Stimulated activated CD4-positive, alpha-beta T cell treated with anti-CD3 and anti-CD28 coated beads, Interleukin-2, amount 100 ng/mL, for 48 hours (primary cell): ENCODE measurements around the gene NXN.
"Not testable (repeated sequence)": the region's sequence is repeated elsewhere in the genome, so short reads cannot be mapped to it uniquely, and the experiment has no call there.

Experiments
- DNase-seq, 2 donors: peaks; one replicate each; pipeline ENCODE4 v3.0.0-alpha.2; 2020

Gene NXN

DNA sequence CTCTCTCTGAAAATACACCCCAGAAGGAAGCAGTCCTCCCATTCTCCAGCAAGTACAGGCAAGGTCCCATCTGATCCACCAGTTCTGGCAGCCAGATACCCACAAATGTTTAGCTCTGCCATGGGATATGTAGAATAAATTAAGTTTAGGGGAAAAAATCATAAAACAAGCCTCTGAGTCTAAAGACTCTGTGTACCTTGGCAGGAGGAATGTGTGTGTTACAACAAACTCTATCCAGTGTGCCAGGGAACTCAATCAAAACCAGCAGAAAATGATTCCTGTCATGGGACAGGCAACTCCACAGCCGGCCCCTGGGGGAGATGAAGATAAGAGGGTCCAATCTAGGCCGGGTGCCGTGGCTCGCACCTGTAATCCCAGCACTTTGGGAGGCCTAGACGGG is 124.0 kb downstream of the NXN start:
- DNase-seq: no peak

DNA sequence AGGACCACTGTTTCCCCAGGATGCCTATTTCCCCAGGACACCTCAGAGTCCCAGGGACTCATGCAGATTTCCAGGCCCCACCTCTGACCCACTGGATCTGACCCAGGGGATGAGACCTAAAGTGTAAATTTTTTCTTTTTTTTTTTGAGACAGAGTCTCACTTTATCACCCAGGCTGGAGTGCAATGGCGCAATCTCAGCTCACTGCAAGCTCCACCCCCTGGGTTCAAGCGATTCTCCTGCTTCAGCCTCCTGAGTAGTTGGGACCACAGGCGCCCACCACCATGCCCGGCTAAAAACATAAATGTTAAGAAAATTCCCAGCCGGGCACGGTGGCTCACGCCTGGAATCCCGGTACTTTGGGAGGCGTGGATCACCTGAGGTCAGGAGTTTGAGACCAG is 126.7 kb downstream of the NXN start:
- not testable (repeated sequence) for DNase-seq

DNA sequence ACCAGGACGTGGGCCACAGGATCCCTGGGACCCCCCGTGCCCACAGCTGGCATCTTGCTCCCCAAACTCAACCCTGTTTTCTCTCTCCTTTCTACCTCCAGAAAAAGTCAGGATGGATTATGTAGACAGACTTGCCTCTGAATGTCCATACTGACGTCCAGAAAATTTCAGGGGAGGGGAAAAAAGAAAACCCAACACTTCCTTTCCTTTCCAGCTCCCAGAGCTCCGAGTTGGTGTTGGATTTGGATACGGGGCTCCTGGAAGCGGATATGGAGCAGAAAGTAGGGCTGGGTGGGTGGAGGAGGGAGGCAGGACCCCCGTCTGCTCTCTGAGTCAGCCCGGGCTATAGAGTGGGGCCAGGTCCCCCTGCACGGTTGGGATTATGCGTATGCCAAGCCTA is 127.2 kb downstream of the NXN start:
- no peak for DNase-seq

DNA sequence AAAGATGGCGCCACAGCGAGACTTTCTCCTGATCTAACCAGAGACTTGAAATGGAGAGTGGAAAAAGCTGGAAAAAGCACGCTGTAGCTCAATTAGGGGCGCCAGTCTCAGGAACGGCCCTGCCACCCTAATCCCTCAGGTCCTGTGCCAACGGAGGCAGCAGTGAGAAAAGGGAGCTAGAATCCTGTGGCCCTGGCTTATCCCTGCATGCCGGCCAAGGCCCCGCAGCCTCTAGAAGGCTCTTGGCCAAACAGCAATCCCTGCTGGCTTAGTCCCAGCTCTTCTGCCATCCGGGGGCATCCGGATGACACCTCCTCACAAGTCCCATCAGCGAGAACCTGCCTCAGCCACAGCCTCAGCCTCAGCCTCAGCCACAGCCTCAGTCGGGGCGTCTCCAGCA is 127.7 kb downstream of the NXN start:
- no peak for DNase-seq

DNA sequence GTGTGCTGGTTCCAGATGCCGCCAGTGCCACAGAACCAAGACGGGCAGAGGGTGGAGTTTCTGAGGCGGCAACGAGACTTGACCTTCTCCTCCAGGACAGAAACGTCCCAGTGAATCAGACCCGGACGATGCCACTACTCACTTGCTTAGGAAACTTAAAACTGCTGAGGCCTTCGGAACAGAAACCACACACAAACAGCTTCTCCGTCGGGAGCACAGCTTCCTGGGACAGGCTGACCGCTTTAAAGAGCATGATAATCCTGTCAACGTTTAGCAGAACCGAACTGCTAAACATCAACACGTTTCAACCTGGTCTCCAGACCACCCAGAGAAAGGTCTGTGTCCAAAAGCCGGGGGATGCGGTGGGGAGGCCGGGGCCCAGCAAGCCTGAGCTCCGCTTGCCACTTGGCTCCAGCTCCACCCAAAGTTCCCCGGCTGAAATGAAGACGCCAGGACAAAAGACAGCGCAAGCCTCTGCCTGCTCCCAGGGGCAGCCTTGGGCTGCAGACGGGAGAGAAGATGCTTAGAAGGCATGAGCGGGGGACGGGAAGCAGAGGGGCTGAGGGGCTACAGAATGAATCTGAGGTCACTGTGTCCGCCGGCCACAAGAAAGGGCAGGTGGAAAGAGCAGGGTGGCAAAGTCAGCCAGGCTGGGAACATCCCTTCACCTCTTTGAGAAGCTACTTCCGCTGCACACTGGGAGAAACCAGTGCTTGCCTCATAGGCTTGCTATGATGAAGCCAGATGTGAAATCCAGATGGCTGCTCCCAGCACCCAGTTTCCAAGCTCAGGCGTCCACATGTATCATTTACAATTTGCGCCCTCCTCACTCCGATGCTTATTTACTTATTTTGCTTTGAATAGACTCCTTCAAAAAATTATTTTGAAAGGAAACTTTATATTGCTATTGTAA is 128.5 kb downstream of the NXN start:
- no peak for DNase-seq

DNA sequence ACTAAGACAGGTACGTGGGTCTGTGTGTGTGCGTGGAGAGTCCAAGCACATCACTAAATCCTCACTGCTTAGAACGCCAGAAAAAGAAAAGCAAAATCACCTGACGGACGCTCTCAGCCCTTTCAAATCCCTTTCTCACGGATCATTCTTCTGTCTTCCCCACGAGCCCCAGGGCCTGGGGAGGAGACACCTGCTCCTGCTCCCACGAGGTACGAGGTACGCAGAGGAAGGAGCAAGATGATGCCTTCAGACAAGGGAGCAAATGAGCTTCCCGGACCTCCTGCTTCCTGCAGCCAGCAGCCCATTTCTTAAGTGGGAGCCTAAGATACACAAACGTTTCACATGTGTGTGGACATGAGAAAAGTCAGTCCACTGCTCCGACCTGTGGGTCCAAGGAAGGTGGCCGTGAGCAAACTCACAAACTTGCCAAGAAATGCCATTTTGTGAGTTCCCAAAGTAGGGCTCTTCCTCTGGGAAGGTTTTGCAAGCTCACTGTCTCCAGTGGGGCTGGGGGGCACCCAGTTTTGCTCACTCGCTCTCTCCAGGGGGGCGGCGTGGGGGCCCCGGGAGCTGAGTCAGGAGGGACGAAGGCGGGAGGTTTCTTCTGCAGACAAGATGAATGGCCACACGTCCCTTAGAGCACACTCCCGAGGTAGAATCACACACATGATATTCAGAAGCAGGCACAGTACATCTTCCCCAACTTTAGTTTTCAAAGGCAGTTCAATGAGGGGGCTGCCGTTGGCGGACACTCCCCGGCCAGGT is 129.3 kb downstream of the NXN start:
- no peak for DNase-seq

DNA sequence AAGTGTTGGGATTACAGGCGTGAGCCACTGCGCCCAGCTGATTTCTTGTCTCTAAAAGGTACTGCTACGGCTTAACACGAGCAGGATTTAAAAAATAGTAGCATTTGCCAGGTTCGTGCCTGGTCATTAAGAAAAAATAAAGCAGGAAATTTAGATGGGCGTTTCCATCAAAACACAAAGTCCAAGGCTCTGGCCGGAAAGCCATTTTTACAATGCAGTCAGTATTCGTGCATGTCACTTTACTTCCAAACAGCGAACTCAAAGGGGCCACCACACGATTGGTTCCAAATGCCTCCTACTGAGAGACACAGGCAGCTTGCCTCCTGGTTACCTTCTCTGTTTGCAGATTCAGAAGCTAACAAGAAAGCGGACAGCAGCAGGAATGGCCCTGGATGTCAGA is 131.2 kb downstream of the NXN start:
- no peak for DNase-seq

DNA sequence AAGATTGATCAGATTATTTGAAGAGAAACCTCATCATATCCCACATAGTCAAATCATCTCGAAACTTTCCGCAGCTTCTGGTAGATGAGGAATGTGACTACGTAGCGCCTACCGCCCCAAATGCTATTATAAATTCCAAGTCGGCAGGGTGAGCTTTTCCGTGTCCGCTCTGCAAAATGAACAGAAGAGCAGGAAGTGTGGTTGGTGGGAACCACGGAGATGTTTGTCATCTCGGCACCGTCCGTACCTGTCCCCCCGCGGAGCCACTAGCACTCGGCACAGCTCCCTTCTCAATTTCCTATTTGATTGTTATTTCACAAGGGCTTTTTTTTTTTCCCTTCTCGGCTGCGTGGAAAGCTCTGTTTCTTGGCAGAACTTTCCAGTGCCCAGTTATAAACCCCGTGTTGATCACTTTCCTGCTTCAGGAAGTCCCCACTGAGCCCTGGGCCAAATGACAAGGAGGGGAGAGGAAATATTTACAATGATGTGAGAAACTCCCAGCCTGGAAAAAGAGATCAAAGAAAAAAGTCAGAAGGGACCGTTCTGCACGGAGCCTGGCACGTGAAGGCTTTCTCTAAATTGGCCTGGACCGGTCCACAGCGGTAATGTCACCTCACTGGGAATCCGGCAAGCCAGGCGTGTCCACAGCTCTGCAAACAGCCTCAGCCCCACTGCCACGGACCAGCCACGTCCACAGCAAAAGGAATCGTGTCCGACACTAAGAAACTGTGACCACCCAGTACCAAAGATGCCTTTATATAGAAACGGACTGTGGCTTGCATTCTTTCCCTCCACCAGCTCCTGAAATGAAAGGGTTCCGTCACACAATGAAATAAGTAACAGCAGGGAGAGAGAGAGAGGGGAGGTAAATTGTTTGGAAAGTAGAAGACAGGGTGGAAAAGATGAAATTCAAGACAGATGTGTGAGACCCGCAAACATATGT is 132.4 kb downstream of the NXN start:
- DNase-seq: no peak

DNA sequence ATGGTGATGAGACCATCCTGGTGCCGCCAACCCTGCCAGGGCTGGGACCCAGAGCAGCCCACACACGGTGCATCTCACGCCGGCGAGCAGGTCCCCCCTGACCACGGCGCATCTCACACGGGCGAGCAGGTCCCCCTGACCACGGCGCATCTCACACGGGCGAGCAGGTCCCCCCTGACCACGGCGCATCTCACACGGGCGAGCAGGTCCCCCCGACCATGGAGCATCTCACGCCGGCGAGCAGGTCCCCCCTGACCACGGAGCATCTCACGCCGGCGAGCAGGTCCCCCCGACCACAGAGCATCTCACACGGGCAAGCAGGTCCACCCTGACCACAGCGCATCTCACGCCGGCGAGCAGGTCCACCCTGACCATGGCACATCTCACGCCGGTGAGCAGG is 138.3 kb downstream of the NXN start:
- no peak for DNase-seq

DNA sequence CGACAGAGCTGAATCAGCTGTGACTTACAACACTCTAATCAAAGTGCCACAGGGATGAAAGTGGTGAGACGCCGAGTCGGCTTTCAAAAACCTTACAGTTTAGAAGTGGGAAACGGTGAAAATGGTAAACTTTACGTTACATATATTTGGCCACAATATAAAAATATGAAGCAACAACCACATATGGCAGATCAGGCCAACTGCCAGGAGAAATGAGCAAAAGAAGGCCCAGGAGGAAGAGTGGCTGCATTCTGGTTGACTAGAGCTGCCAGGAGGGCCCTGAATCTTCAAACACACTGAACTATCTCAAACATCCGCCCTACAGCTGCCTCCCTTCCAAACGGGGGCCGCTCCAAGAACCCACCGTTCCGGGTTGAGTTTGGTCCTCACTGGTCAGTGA is 141.1 kb downstream of the NXN start:
- no peak for DNase-seq

DNA sequence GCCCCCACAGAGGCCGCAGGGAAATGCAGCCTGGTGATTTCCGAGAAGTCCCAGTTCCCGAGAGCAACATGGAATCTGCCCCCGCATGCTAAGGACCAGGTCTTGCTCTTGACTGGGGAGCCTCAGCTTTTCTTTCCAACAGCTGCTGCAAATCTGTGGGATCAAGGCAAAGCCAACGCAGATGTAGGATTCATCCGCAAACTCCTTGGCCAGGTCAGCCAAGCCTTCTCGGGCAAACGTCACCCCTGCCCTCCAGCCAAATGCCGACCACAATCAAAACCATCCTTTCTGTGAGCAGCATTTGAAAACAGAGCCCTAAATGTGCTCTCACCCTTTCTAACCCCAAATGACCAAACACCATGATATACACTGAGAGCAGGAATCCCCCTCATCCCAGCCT is 143.4 kb downstream of the NXN start:
- no peak for DNase-seq

DNA sequence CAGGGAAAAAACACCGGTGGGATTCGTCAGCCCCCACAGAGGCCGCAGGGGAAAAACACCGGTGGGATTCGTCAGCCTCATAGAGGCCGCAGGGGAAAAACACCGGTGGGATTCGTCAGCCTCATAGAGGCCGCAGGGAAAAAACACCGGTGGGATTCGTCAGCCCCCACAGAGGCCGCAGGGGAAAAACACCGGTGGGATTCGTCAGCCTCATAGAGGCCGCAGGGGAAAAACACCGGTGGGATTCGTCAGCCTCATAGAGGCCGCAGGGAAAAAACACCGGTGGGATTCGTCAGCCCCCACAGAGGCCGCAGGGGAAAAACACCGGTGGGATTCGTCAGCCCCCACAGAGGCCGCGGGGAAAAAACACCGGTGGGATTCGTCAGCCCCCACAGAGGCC is 143.9 kb downstream of the NXN start:
- DNase-seq: not testable (repeated sequence)

DNA sequence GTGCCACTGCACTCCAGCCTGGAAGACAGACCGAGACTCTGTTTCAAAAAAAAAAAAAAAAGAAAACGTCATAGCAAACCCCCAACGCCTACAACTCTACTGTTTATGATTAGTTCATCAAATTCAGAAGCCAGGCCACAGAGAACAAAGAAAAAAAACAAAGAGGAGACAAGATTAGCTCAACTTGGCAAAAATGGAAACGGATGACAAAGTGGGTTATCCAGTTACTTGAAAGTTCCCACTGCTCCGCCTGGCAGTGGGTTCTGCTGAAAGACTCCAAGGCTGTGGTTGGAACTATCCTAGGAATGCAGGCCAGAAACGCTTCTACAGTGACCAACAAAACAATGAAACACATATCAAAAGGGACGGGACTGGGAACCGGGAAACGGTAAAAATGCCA is 144.3 kb downstream of the NXN start:
- DNase-seq: no peak

DNA sequence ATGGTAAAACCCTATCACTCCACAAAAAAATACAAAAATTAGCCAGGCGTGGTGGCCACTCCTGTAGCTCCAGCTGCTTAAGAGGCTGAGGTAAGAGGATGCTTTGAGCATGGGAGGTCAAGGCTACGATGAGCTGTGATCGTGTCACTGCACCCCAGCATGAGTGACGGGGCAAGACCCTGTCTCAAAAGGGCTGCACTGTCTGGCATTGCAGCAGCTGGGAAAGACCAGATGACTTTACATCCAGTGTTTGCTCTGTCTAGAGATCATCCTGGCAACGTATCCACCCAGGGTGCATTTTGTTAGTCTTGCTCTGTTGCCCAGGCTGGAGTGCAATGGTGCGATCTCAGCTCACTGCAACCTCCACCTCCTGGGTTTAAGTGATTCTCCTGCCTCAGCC is 145.4 kb downstream of the NXN start:
- DNase-seq: no peak

DNA sequence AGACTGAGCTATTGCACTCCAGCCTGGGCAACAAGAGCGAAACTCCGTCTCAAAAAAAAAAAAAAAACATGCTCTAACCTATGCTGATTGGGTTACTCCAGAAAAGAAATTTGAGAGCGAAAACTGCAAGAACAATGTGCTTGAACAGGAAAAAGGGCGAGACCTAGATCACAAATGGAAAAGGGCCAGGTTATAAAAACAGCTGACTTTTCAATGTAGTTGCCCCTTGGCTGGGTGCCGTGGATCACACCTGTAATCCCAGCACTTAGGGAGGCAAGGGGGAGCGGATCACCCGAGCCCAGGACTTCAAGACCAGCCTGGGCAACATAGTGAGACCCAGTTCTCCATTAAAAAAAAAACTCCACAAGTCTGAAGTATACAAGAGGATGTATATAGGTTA is 148.6 kb downstream of the NXN start:
- DNase-seq: no peak

DNA sequence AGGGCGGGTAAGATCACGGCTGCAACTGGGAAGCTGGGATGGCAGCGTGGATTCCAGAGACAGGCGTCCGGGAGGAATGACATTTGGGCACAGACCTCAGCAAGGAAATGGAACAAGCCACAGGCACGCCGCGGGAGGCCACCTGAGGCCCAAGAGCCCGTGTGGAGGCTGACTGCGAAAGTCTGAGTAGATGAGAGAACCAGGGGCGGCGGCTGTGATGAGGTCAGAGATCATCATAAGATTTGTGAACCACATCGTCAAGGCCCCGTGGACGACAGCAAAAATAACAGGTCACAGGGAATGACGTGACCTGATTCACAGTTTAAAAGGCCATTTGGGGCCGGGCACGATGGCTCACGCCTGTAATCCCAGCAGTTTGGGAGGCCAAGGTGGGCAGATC is 149.2 kb downstream of the NXN start:
- no peak for DNase-seq

DNA sequence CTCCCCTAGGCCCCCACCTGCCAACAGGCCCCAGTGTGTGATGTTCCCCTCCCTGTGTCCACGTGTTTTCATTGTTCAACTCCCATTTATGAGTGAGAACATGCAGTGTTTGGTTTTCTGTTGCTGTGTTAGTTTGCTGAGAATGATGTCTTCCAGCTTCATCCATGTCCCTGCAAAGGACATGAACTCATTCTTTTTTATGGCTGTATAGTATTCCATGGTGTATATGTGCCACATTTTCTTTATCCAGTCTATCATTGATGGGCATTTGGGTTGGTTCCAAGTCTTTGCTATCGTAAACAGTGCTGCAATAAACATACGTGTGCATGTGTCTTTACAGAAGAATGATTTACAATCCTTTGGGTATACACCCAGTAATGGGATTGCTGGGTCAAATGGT is 150.0 kb downstream of the NXN start:
- DNase-seq: not testable (repeated sequence)

DNA sequence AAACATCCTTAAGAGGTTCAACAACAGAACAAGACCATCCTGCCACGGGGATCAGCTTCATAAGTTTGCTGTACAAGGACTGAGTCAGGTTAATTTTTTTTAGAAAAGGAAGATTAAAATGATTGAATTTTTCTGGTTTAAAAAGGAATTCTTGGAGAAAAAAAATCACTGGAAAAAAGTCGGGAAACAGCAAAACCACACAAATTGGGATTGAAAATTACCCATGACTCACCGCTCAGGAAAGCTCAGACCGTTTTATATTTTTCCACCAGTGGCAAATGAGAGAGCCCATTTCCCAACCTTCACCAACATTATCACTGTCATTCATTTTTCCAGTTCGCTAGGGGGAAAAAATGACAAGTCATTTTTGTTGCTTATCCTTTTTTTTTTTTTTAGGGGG is 150.8 kb downstream of the NXN start:
- no peak for DNase-seq

DNA sequence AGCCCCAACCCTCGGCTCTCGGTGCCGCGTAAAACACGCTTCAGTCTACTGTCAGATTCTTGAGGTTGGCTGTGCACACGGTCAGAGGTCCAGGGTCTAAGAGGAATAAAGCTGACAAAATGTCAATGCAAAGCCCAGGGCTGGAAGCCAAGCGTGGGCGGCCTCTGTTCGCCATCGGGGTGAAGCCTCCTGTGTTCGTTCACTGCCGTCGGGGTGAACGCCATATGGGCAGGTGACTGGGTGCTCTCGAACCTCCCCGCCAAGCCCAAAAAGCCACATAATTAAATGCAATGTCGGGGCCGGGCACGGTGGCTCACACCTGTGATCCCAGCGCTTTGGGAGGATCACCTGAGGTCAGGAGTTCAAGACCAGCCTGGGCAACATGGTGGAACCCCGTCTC is 152.8 kb downstream of the NXN start:
- no peak for DNase-seq

DNA sequence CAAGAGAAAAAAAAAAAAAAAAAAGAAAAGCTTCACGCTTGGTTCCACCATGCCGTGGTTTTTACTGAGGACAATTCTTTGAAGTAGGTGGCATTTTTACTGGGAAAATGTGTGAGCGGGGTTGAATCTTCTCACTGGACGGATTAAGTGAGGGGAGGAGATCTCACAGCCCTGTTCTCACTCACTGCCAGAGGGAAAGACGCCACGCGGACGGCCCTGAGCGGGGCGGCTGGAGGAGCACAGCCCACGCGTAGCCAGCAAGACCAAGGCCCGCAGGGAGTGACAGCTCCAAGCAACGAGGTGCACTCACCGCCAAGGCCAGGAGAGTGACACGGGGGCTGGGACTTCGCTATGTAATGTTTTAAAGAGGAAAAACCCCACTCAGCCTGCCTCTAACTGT is 154.4 kb downstream of the NXN start:
- no peak for DNase-seq

DNA sequence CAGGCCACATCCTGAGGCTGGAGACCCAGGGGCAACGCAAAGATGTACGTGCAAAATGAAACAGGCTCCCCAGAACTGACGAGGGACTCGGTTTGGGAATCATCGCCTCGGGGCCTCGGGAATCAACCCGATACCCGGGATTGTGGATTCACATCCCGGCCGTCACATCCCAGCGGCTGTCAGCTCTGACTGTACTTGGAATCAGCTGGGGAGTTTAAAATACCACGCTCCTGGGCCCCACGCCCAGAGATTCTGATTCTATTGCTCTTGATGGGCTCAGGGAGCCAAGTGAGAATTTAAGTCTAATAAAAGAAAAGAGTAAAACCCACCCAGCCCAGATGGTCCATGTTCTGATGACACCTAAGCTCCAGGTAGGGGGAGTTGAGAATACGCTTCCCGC is 155.2 kb downstream of the NXN start:
- no peak for DNase-seq

DNA sequence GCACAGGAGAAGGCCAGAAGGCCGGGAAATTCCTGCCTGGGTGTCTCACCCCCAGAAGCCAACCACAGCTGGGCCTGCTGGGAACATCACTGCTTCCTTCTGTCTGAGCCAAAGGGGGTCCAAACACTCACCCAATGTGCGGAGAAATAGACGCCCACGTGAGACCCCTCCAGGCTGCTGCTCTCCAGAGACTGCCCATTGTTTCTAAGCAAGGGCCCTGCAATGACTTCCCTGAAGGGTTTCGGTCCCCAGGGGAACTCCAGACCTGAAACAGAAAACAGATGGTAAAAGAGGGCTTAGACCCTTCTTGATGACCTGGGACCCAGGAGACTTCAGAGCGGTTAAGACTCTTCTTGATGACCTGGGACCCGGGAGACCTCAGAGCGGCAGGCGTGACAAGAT is 156.1 kb downstream of the NXN start:
- no peak for DNase-seq

DNA sequence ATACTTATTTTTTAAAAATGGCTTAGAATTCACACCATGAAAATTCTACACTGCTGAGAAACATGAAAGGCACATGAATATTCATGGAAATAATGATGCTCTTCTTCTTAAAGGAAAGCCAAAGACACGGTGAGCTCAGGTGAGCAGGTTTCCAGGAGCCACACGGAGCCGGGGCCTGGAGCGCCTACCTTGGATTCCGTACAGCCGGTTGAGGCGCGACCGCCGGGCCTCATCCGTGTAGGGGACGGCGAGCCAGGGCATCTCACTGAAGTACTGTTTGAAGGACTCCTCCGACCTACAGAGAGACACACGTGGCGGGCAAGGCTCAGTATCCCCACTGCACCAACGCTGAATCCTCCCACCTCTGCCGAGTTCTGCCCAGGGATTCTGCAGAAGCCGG is 160.3 kb downstream of the NXN start:
- DNase-seq: no peak
